Neural crest cell (in vitro differentiated cells): ENCODE measurements around the gene CNTD1. TPM values are rescaled to one million over a fixed set of nuclear protein-coding genes. Genes with fewer than 3 reads are reported as not detected.

Experiments
- DNase-seq: peaks from one replicate; pipeline ENCODE4 v3.0.0; 2021; ENCODE audit warnings: low read depth, mixed read lengths, low spot score
- H3K27ac Mint-ChIP-seq: one replicate; pipeline ENCODE4 v1.8.0; 2021; ENCODE audit warnings: mild to moderate bottlenecking, mixed read lengths; ENCODE audit not compliant: unreplicated experiment
- H3K27me3 Mint-ChIP-seq: 2 replicates; pipeline ENCODE4 v1.8.0; 2021; ENCODE audit warnings: low read depth, mild to moderate bottlenecking, mixed read lengths
- H3K36me3 Mint-ChIP-seq: 2 replicates; pipeline ENCODE4 v1.8.0; 2021; ENCODE audit warnings: low read depth, mild to moderate bottlenecking, mixed read lengths
- H3K4me1 Mint-ChIP-seq: 2 replicates; pipeline ENCODE4 v1.8.0; 2021; ENCODE audit warnings: mixed read lengths
- H3K4me3 Mint-ChIP-seq: one replicate; pipeline ENCODE4 v1.8.0; 2021; ENCODE audit warnings: mild to moderate bottlenecking, mixed read lengths
- H3K9me3 Mint-ChIP-seq: 2 replicates; pipeline ENCODE4 v1.8.0; 2021; ENCODE audit warnings: mixed read lengths
- total RNA-seq: library from RNA; stranded (reverse); gene quantifications from 2 replicates; pipeline ENCODE4 v1.2.1, GENCODE V29; 2021
- TF ChIP-seq, protein P1 (sequence below): fragments of 200-600 bp; sonication (generic); conservative IDR thresholded peaks from 2 replicates; pipeline ENCODE4 v1.5.0; 2021; ENCODE audit warnings: antibody characterized with exemption, mild to moderate bottlenecking

Gene CNTD1
- total RNA-seq, 1 donor from 2014 or later = not detected

DNA sequence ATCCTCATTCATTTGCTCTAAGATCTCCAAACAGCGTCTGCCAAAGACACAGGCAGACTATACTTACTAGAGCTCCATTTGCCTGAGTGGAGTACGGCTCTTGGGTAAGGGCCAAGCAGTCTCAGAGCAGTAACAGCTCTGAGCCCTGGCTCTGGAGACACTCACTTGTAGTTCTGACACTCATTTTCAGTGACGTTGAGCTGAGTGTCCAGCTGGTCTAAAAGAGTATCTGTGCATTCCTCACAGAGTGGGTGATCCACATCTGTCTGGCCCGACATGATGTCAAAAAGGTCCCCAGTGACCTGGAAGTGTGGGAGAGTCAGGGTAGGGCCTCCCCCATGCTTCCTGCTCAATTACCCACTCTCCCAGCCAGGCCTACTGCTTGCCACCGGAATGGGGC, 19.7 kb downstream of the CNTD1 start:
- no peak for DNase-seq
- Mint-ChIP-seq H3K27me3 (no peaks in the 10 kb centered on the region), H3K9me3 (no peaks in the 10 kb centered on the region), H3K4me1 (peaks cover 10% of the 10 kb centered on the region), H3K36me3 (peaks cover 8% of the 10 kb centered on the region), H3K27ac (no peak overlapping the region), H3K4me3 (no peak overlapping the region)
- TF ChIP-seq, protein P1, sequence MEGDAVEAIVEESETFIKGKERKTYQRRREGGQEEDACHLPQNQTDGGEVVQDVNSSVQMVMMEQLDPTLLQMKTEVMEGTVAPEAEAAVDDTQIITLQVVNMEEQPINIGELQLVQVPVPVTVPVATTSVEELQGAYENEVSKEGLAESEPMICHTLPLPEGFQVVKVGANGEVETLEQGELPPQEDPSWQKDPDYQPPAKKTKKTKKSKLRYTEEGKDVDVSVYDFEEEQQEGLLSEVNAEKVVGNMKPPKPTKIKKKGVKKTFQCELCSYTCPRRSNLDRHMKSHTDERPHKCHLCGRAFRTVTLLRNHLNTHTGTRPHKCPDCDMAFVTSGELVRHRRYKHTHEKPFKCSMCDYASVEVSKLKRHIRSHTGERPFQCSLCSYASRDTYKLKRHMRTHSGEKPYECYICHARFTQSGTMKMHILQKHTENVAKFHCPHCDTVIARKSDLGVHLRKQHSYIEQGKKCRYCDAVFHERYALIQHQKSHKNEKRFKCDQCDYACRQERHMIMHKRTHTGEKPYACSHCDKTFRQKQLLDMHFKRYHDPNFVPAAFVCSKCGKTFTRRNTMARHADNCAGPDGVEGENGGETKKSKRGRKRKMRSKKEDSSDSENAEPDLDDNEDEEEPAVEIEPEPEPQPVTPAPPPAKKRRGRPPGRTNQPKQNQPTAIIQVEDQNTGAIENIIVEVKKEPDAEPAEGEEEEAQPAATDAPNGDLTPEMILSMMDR = no peak

DNA sequence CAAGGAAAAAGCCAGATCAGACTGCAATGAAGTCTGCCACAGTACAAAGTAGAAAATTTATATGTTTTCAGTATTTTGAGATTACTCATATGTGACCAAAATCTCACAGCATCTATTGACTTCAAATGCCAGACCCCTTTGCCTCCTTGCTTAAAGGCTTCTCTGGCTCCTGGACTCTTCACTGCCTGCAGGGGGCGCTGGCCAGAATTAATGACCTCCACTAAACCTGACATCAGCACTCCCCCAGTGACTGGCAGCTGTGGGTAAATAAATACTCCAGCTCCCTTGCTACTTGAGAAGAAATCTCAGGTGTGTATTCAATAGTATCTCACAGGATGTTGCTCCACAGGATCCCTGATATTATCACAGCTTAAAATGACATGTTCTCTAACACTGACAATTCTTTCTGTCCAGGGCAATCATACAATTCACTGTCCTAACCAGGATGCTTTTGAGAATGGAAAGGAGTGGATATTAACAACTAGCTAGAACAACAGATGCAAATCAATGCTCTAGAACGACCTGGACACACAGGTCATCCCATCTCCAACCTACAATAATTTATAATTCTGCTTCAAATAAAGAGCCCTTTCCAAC, 21.4 kb downstream of the CNTD1 start:
- Mint-ChIP-seq H3K27ac (no peak overlapping the region), H3K36me3 (peaks cover 5% of the 10 kb centered on the region), H3K9me3 (no peaks in the 10 kb centered on the region), H3K4me1 (peaks cover 20% of the 10 kb centered on the region), H3K27me3 (peaks cover 3% of the 10 kb centered on the region), H3K4me3 (peak overlapping the region; percentile 83)
- TF ChIP-seq, protein P1 = peak; percentile 81
- peak; percentile 65 for DNase-seq

DNA sequence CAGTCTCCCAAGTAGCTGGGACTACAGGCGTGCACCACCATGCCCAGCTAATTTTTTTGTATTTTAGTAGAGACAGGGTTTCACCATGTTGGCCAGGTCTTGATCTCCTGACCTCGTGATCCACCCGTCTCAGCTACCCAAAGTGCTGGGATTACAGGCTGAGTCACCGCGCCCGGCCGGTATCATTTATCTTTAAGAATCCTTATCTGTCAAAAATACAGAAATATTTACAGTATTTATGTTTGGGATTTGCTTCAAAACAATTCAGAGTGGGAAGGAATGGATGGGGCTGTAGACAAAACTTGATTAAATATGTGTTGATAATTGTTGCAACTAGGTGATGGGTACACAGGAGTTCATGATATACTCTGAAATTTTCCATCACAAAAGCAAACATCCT, 22.5 kb downstream of the CNTD1 start:
- Mint-ChIP-seq H3K9me3 (no peaks in the 10 kb centered on the region), H3K27me3 (peaks cover 6% of the 10 kb centered on the region), H3K4me1 (peaks cover 20% of the 10 kb centered on the region), H3K27ac (no peak overlapping the region), H3K36me3 (peaks cover 5% of the 10 kb centered on the region), H3K4me3 (no peak overlapping the region)
- DNase-seq = no peak
- TF ChIP-seq, protein P1 = no peak

DNA sequence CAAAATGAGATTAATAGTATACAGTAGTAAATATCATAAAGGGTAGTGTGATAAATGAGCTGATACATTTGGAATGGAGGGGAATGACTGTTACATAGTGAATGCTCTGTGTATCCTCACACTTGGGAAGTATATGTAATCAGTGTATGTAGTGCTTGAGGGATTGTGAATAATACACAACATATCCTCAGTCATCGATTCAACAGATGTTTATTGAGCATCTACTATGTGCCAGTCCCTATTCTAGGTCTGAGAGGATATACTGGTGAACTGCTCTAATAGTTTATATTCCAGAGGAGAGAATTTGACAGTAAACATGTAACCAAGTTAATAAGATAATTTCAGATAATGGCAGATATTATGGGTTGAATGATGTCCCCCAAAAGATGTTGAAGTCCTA, 28.8 kb downstream of the CNTD1 start:
- Mint-ChIP-seq H3K4me3 (peak overlapping the region; percentile 29), H3K27me3 (peaks cover 34% of the 10 kb centered on the region), H3K4me1 (peaks cover 19% of the 10 kb centered on the region), H3K27ac (no peak overlapping the region), H3K36me3 (no peaks in the 10 kb centered on the region), H3K9me3 (no peaks in the 10 kb centered on the region)
- TF ChIP-seq, protein P1 = no peak
- no peak for DNase-seq

DNA sequence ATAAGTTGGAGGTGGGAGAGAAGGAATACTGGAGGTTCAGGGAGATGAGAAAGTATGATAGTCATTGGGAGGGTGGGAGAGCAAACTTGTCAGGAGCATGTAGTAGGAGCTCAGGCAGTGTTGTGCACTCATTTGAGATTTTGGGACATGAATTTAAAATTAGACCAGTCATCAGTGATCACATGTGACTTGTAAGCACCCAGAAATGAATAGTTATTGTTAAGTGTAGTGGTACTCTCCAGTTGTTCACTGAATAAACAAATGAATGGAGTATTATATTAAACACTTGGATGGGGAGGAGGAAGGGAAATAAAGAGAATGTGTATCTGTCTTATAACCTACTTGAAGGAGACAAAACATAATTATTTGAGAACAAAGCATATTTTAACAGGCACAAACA, 32.3 kb downstream of the CNTD1 start:
- no peak for DNase-seq
- H3K36me3 Mint-ChIP-seq = no peaks in the 10 kb centered on the region
- peak overlapping the region; percentile 65 for H3K4me3 Mint-ChIP-seq
- TF ChIP-seq, protein P1 = no peak
- H3K27me3 Mint-ChIP-seq = peaks cover 30% of the 10 kb centered on the region
- no peak overlapping the region for H3K27ac Mint-ChIP-seq
- peaks cover 21% of the 10 kb centered on the region for H3K4me1 Mint-ChIP-seq
- no peaks in the 10 kb centered on the region for H3K9me3 Mint-ChIP-seq
